Activated naive CD4-positive, alpha-beta T cell treated with anti-CD3 and anti-CD28 coated beads, Interleukin-2, amount 50 U/mL, for 24 hours (primary cell): ENCODE data around the gene GSK3B.
A peak's percentile ranks its signal among the peaks of the same experiment; 100 is the strongest.
"Not testable (repeated sequence)": the region's sequence is repeated elsewhere in the genome, so short reads cannot be mapped to it uniquely, and the experiment has no call there.

ENCODE experiments used
- H3K27ac Mint-ChIP-seq: one replicate; pipeline ENCODE4 v1.8.0; 2021; ENCODE audit warnings: mild to moderate bottlenecking, mixed read lengths
- H3K27me3 Mint-ChIP-seq: one replicate; pipeline ENCODE4 v1.8.0; 2021; ENCODE audit warnings: mixed read lengths
- H3K36me3 Mint-ChIP-seq: one replicate; pipeline ENCODE4 v1.8.0; 2021; ENCODE audit warnings: mixed read lengths
- H3K4me1 Mint-ChIP-seq: one replicate; pipeline ENCODE4 v1.8.0; 2021; ENCODE audit warnings: mixed read lengths
- H3K4me3 Mint-ChIP-seq: one replicate; pipeline ENCODE4 v1.8.0; 2021; ENCODE audit warnings: mild to moderate bottlenecking, mixed read lengths
- H3K9me3 Mint-ChIP-seq: one replicate; pipeline ENCODE4 v1.8.0; 2021; ENCODE audit warnings: mixed read lengths

Gene GSK3B

DNA sequence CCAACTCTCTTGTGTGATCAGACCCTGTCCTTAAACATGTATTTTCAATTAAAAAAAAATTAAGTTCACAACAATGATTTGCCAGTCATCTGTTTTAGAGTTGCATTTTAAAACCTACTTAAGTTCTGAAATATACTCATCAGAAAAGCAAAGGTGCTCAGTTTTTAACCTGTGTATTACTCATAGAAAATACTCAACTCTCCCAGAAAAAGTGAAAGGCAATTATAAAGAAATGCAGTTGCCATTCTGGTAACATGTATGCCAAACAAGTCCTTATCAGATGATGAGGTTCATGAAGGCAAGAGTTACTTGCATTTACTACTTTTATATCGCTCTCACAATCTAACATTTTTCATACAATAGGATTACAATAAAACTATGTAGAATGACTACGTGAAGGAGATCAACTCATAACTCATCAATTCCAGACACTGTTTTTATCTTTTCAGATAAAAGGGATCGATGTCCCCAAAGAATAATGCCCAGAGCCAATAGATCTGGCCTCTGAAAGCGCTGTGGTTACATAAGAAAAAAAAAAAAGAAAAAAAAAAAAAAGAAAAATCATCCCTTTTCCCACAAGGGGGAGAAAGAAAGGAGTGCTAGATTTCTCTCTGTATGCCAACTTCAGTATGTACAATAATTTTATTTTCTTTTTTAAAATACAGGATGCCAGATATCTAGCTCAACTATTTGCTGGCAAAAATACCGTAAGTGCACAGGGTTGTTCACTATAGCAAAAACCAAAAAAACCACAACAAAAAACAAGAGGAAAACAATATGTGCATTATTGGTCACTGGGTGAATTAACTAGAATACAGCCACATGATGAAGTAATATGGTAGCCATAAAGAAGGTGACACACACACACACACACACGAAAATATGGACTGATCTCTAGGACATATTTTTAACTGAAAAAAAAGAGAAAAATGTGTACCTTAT is 175.0 kb downstream of the GSK3B start:
- no peak overlapping the region for H3K27ac Mint-ChIP-seq
- H3K36me3 Mint-ChIP-seq = peaks cover 26% of the 10 kb centered on the region
- H3K4me3 Mint-ChIP-seq = no peak overlapping the region
- H3K4me1 Mint-ChIP-seq = peaks cover 35% of the 10 kb centered on the region
- no peaks in the 10 kb centered on the region for H3K9me3 Mint-ChIP-seq
- H3K27me3 Mint-ChIP-seq = no peaks in the 10 kb centered on the region

GRCh38 chr3:119913021-119913420 is 181.2 kb downstream of the GSK3B start:
- Mint-ChIP-seq H3K36me3 (peaks cover 22% of the 10 kb centered on the region), H3K27ac (no peak overlapping the region), H3K9me3 (no peaks in the 10 kb centered on the region), H3K4me3 (no peak overlapping the region), H3K27me3 (no peaks in the 10 kb centered on the region), H3K4me1 (peaks cover 33% of the 10 kb centered on the region)

GRCh38 chr3:119912220-119912619 is 182.0 kb downstream of the GSK3B start:
- peaks cover 33% of the 10 kb centered on the region for H3K4me1 Mint-ChIP-seq
- H3K27me3 Mint-ChIP-seq = no peaks in the 10 kb centered on the region
- H3K27ac Mint-ChIP-seq = peak overlapping the region; percentile 99

GRCh38 chr3:119911748-119912147 is 182.5 kb downstream of the GSK3B start:
- H3K4me3 Mint-ChIP-seq = peak overlapping the region; percentile 80

More at GRCh38 chr3:119912220-119912619, 182.0 kb downstream of the GSK3B start:
- Mint-ChIP-seq H3K4me3 (peak overlapping the region; percentile 80), H3K9me3 (no peaks in the 10 kb centered on the region), H3K36me3 (peaks cover 22% of the 10 kb centered on the region)

DNA sequence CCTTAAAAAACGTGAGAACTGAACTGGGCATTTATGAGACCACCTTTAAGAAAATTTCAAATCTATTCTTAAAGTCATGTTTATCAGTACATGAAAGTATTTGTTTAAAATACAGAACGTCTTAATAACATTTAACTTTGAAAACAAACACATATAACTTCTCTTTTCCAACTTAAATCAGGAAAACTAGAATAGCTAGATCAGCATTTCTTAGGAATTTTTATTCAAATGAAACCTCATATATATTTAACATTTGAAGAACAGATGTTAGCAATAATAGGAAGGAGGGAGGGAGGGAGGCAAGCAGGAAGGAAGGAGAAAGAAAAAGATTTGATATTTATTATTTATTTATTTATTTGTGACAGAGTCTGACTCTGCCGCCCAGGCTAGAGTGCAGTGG is 192.2 kb downstream of the GSK3B start:
- H3K4me3 Mint-ChIP-seq = no peak overlapping the region
- no peaks in the 10 kb centered on the region for H3K9me3 Mint-ChIP-seq
- no peak overlapping the region for H3K27ac Mint-ChIP-seq
- H3K27me3 Mint-ChIP-seq = no peaks in the 10 kb centered on the region
- peaks cover 6% of the 10 kb centered on the region for H3K36me3 Mint-ChIP-seq
- peaks cover 10% of the 10 kb centered on the region for H3K4me1 Mint-ChIP-seq

More at GRCh38 chr3:119911748-119912147, 182.5 kb downstream of the GSK3B start:
- Mint-ChIP-seq H3K9me3 (no peaks in the 10 kb centered on the region), H3K27me3 (no peaks in the 10 kb centered on the region), H3K36me3 (peaks cover 22% of the 10 kb centered on the region), H3K4me1 (peaks cover 32% of the 10 kb centered on the region), H3K27ac (peak overlapping the region; percentile 99)

- H3K27ac Mint-ChIP-seq = no peak overlapping the region
- peaks cover 10% of the 10 kb centered on the region for H3K4me1 Mint-ChIP-seq
- no peak overlapping the region for H3K4me3 Mint-ChIP-seq
- no peaks in the 10 kb centered on the region for H3K9me3 Mint-ChIP-seq
- H3K27me3 Mint-ChIP-seq = no peaks in the 10 kb centered on the region
- H3K36me3 Mint-ChIP-seq = peaks cover 7% of the 10 kb centered on the region
These were observed 193.1 kb downstream of the GSK3B start for GRCh38 chr3:119901148-119901547.

- no peak overlapping the region for H3K4me3 Mint-ChIP-seq
- no peak overlapping the region for H3K27ac Mint-ChIP-seq
- H3K27me3 Mint-ChIP-seq = no peaks in the 10 kb centered on the region
- no peaks in the 10 kb centered on the region for H3K9me3 Mint-ChIP-seq
- peaks cover 5% of the 10 kb centered on the region for H3K36me3 Mint-ChIP-seq
- peaks cover 7% of the 10 kb centered on the region for H3K4me1 Mint-ChIP-seq
These were observed 195.1 kb downstream of the GSK3B start for GRCh38 chr3:119899192-119899511.

DNA sequence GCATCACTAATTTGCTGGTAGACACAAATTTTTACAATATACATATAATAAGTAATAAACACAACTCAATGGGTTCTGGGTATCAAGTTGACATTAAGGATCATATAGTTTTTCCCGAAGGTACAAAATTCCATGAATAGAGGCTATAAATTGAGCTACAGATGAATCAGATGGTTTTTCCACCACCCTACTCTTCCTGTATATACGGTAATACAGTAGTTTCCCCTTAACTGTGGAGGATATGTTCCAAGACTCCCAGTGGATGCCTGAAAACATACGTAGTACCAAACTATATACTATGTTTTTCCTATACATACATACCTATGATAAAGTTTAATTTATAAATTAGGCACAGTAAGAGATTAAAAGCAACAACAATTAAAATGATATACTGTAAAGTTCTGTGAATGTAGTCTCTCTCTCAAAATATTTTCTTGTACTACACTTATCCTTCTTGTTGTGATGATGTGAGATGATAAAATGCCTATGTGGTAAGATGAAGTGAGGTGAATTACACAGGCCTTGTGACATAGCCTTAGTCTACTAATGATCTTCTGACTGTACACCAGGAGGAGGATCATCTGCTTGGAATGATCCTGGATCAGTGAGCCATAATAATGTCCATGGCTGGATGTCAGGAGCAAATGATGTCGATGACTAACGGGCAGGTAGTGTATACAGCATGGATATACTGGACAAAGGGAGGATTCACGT is 195.6 kb downstream of the GSK3B start:
- Mint-ChIP-seq H3K36me3 (peaks cover 5% of the 10 kb centered on the region), H3K4me1 (peaks cover 7% of the 10 kb centered on the region), H3K9me3 (no peaks in the 10 kb centered on the region), H3K27ac (peak overlapping the region; percentile 19), H3K4me3 (no peak overlapping the region), H3K27me3 (no peaks in the 10 kb centered on the region)

GRCh38 chr3:119894195-119894594 is 200.1 kb downstream of the GSK3B start:
- H3K9me3 Mint-ChIP-seq = no peaks in the 10 kb centered on the region
- no peak overlapping the region for H3K27ac Mint-ChIP-seq
- H3K27me3 Mint-ChIP-seq = no peaks in the 10 kb centered on the region
- peaks cover 20% of the 10 kb centered on the region for H3K4me1 Mint-ChIP-seq
- H3K4me3 Mint-ChIP-seq = no peak overlapping the region
- H3K36me3 Mint-ChIP-seq = peaks cover 16% of the 10 kb centered on the region

DNA sequence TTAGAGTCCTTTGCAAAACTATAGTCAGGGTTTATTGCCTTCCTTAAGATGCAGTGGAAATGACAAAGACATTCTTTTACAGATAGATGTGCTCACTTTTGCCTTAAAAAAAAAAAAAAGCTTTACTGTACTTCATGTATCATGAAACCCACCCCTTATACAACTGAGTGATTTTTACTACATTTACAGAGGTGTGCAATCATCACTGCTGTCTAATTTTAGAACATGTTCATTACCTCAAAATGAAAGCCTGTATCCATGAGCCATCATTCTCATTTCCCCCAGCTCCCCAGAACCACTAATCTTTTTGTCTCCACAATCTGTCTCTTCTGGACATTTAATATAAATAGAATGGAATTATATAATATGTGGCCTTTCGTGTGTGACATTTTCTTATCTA is 200.5 kb downstream of the GSK3B start:
- Mint-ChIP-seq H3K4me1 (peaks cover 18% of the 10 kb centered on the region), H3K9me3 (no peaks in the 10 kb centered on the region), H3K27ac (no peak overlapping the region), H3K4me3 (no peak overlapping the region), H3K27me3 (no peaks in the 10 kb centered on the region), H3K36me3 (peaks cover 19% of the 10 kb centered on the region)

GRCh38 chr3:119891944-119892721 is 202.1 kb downstream of the GSK3B start:
- peaks cover 8% of the 10 kb centered on the region for H3K9me3 Mint-ChIP-seq
- peaks cover 31% of the 10 kb centered on the region for H3K36me3 Mint-ChIP-seq
- H3K27me3 Mint-ChIP-seq = no peaks in the 10 kb centered on the region
- peaks cover 26% of the 10 kb centered on the region for H3K4me1 Mint-ChIP-seq
- no peak overlapping the region for H3K4me3 Mint-ChIP-seq
- H3K27ac Mint-ChIP-seq = no peak overlapping the region

- not testable (repeated sequence) for H3K27ac Mint-ChIP-seq
- H3K4me1 Mint-ChIP-seq = peaks cover 39% of the 10 kb centered on the region
These were observed 205.6 kb downstream of the GSK3B start for GRCh38 chr3:119888681-119889080.

DNA sequence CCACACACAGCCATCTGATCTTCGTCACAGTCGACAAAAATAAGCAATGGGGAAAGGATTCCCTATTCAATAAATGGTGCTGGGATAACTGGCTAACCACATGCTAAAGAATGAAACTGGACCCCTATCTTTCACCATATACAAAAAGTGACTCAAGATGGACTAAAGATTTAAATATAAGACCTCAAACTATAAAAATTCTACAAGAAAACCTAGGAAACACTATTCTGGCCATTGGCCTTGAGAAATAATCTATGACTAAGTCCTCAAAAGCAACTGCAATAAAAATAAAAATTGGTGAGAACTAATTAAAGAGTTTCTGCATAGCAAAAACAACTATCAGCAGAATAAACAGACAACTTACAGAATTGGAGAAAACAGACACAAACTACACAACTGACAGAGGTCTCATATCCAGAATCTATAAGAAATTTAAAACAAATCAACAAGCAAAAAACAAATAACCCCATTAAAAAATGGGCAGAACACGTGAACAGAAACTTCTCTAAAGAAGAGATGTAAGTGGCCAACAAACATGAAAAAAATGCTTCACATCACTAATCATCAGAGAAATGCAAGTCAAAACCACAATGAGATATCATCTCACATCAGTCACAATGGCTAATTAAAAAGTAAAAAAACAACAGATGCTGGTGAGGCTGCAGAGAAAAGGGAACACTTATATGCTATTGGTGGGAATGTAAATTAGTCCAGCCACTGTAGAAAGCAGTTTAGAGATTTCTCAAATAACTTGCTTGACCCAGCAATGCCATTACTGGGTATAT is 208.3 kb downstream of the GSK3B start:
- Mint-ChIP-seq H3K27ac (no peak overlapping the region), H3K36me3 (peaks cover 44% of the 10 kb centered on the region), H3K9me3 (peaks cover 10% of the 10 kb centered on the region), H3K4me1 (peaks cover 23% of the 10 kb centered on the region), H3K4me3 (no peak overlapping the region), H3K27me3 (no peaks in the 10 kb centered on the region)

More at GRCh38 chr3:119888681-119889080, 205.6 kb downstream of the GSK3B start:
- not testable (repeated sequence) for H3K9me3 Mint-ChIP-seq, H3K27me3 Mint-ChIP-seq, H3K4me3 Mint-ChIP-seq
- H3K36me3 Mint-ChIP-seq = peaks cover 42% of the 10 kb centered on the region

GRCh38 chr3:119884161-119884557 is 210.1 kb downstream of the GSK3B start:
- no peak overlapping the region for H3K4me3 Mint-ChIP-seq
- H3K36me3 Mint-ChIP-seq = peaks cover 47% of the 10 kb centered on the region
- peaks cover 10% of the 10 kb centered on the region for H3K9me3 Mint-ChIP-seq
- no peak overlapping the region for H3K27ac Mint-ChIP-seq
- peaks cover 22% of the 10 kb centered on the region for H3K4me1 Mint-ChIP-seq
- H3K27me3 Mint-ChIP-seq = no peaks in the 10 kb centered on the region
